DMS 273 (cell line): ENCODE results near the gene FIBP.

Experiments used
- DNase-seq: peaks from one replicate; lab custom pipeline; 2025; ENCODE audit not compliant: unreplicated experiment; lab: John Stamatoyannopoulos, UW

FIBP gene

DNA sequence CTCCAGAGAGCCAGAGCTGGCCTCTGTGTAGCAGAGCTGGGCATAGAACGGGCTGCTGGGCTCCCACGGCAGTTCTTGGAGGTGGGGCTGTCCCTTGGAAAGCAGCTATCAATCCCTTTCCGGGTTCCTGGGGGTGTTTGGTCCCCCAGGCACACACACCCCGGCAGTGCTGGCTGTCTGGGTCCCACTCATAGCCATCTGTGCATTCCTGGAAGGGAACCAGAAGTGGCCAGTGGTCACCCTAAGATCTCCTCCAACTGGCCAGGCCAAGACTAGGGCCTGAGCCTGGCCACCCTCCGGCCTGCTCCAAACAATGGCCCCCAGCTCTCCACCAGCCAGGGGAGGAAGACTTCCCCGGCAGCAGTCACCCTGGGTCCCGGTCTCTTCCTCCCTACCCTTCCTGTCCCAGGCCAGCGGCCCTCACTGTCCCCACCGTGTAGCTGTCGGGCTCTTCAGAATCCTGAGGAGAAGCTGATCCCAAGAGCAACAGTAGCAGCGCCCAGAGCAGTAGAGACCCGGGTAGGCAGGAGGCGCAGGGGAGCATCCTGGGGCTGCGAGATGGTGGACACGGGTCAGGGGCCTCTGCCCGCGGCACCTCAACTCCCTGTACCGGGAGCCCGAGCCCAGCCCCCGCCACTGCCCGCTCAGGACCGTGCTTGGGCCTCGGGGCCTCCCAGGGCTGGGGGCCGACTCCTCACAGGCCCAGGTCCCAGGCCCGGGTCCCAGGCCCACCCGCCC lies 16.3 kb downstream of the FIBP start:
- no peak for DNase-seq

DNA sequence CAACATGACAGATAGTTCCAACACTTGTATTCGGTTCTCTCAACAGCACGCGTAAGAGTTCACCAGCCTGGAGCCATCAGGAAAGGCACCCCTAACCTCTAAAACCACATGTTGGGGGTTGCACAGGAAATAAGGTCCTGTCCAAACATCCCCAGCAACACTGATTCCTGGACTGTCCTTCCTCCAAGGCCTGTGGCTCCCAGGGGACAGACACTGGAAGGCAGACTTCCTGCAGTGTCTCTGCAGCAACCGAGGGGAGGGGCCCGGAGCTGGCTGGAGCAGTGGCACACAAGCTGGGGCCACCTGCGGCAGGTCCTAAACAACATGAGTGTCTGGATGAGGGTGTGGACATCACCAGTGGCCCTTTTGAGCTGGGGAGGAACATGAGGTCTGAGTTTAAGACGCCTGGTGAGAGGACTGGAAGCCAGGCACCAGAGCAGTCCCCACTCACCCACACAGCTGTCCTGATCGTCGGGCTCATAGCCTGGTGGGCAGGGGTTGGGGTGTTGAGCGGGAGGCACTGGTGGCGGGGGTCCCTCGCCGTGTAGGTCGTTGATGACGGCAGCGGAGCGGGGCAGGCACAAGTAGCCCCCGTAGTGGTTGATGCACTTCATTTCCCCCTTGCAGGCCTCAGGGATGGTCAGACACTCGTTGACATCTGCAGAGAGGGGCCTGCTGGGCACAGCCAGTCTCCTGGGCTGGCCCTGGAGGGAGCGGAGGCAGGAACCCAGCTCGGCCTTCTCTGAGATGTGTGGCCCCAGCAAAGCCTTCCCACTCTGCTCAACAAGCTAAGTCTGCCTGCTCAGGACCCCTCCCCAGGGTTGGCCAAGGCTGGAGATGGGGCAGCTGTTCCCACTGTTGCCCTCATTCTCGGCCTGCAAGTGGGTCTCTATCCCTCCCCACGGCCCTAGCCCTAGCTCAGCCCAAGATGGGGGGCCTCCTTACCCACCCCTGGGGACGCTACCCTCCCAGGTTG lies 17.3 kb downstream of the FIBP start:
- no peak for DNase-seq

DNA sequence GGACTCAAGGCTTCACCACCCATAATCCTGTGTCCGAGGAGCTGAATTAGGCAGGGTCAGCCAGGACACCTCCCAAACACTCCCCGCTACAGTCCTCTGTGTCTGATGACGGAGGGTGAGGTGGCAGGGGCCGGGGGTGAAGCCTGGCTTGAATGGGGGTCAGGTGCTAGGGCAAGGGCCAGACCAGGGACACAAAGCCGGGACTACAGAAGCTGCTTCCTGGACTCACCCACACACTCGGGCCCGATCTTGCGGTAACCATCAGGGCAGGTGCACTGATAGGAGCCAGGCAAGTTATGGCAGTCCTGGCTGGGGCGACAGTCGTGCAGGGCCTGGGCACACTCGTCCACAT lies 18.0 kb downstream of the FIBP start:
- DNase-seq = no peak

DNA sequence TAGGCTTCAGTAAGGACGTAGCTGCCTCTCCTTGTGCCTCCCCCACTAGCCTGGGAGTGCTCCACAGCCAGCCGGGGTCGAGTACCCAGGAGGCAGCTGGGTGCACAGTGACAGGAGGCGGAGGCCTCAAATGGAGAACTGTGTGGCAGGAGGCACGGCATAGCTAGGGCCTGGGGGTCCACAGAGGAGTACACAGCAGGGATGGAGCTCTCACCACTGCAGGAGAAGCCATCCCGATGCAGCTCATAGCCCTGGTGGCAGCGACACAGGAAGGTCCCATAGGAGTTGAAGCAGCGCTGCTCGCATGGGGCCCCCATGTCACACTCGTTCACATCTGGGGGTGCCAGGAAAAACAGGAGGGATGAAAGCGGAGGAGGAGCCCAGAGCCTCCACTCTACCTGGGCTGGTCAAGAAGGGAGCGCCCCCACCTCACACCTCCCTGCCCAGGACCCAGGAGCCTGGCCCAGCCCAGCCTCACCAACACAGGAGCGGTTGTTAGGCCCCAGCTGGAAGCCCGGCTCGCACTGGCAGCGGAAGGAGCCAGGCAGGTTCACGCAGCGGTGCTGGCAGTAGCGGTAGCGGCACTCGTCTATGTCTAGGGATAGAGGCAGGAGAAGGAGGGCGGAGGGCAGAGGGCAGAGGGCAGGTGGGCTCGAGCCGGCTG lies 18.5 kb downstream of the FIBP start:
- no peak for DNase-seq

DNA sequence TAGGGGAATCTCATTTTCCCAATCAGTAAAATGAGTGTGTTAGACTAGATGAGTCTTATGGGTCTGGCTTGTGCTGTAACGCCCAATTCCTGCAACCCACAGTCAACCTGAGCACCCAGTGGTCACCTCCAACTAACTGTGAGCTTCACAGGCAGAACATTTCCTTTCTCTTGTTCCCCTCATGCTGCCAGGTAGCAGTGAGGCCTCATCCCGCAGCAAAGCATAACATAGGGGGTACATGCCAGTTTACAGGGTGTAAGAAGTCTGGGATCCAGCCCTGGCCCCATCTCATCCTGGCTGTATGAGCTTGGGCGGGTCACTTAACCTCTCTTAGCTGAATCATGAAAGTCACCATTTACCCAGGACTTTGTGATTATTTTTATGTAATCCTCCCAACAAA lies 19.4 kb downstream of the FIBP start:
- no peak for DNase-seq

DNA sequence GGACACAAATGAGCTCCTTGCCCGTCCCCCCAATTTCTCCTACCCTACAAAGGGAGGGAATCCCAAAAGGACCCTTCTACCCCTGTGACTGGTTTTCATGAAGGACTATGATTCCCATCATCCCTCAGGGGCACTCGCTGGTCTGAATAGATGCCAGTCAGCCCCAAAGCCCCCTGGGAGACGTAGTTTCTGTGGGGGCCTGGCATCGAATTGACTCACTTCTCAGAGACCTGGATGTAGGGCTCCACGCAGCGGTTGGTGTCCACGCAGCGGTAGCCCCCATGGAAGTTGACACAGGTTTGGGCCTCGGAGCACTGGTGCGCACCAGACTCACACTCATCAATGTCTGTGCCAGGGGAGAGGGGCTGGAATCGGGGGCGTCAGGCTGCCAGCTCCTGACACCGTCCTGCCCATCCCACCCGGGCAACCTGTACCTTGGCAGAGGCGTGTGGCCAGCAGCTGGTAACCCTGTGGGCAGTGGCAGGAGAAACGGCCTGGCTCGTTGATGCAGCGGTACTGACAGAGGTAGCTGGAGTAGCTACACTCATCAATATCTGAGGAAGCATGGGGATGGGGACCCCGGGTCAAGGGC lies 20.1 kb downstream of the FIBP start:
- peak; percentile 60 for DNase-seq

DNA sequence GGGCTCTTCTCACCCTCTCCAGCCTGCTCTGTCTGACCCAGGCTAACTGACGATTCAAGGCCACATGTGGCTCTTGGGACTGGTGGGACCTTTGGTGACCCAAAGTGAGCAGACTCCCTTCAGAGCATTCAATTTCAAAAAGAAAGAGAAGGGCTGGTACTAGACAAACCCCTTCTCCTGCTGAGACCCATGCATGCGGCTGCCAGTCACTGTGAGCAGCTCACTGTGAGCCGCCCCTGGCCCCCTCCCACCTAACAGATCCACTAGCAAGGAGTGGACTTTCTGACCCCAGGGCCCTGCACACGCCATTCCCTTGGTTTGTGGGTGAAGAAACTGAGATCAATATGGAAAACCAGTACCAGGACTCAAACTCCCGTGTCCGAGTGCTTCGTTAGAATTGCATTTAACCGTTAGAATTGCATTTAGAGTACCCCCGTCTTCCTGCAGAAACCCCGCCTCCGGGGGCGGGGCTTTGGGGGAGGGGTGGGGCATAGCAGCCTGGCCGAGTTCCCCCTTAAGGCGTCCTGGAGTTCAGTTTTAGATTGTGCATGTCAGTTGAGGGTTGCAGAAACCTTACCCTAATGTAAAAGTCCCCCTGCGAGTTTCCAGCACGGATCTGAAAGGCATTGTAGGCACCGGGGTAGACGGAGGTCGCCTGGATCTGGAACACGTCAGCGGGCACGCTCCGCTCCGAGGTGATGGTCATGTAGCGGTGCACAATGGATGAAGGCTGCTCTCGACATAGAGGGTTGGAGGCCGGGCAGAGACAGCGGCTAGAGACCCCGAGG lies 20.8 kb downstream of the FIBP start:
- no peak for DNase-seq

DNA sequence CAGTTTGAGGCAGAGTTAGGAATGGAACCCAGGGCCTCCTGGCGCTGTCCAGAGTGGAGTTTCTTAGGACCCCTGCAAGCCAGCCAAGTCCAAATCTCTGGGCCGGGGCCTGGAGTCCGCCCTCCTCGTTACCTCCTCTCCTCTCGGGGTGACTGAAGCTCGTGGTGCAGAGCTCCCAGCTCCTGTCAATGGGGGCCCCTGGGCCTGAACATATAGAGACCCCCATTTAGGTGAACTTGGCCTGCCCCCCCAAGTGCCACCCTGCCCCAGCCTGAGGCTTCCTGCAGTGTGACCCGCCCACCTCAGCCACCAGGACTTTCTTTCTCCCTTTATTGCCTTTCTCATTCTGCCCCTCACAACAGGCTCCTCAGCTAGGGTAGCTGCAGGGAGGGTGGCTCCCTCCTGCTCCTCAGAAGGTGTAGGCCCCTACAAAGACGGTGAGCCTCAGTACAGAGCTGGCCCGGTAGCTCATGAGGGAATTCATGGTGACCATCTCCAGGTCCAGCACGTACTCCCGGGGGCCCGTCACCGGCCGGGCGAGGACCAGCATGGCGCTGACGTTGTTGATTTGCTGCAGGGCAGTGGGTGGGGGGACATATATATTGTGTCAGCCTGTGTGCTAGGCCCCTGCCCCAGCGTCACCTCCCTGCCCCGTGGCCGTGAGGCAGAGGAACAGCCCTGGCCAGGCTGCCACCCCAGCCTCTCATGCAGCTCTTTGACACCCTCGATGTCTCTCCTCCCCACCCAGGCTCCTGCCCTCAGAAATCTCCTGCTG lies 21.6 kb downstream of the FIBP start:
- DNase-seq = no peak

DNA sequence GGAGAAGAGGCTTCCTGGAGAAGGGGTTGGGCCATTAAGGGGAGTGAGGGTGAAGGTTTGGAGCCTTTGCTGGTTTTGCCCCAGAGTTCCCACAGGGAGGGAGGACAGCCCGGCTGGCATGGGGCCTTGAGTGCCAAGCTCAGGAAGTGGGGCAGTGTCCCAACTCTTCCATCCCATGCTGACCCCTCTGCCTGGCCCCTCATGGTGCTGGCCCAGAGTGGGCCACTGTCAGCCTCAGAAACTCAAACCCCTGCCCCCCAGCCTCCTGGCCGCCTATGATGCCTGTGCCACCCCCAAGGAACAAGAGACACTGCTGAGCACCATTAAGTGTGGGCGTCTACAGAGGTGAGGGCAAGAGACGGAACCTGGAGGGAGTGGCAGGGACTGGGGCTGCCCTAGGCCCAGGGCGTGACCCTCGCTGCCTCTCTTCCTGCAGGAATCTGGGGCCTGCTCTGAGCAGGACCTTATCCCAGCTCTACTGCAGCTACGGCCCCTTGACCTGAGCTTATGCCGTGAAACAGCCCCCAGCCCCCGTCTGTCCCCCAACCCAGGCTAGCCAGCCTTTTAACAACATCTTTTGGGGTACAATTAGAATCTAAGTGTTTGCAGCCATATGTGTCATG lies 22.6 kb downstream of the FIBP start:
- no peak for DNase-seq

DNA sequence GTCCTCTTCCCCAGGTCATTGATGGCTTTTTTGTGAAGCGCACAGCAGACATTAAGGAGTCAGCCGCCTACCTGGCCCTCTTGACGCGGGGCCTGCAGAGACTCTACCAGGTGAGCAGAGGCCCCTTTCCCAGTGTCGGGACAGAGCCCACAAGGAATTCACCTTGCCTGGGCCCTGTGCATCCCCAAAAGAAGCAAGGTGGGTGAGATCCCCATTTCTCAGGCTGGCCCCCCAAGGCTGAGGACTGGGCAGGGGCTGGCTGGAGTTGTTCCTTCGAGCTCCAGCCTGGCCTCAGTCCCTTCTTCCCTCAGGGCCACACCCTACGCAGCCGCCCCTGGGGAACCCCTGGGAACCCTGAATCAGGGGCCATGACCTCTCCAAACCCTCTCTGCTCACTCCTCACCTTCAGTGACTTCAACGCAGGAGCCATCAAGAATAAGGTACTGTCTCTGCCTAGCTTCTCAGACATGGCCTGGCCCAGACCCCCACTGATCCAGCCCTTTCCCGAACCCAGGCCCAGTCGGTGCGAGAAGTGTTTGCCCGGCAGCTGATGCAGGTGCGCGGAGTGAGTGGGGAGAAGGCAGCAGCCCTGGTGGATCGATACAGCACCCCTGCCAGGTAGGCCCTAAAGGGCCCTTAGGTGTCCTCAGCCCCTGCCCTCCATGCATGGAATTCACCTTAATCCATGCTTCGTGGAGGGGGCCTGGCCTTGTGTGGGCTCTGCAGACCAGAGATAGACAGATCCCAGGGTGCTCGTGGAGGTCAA lies 23.4 kb downstream of the FIBP start:
- DNase-seq = no peak

DNA sequence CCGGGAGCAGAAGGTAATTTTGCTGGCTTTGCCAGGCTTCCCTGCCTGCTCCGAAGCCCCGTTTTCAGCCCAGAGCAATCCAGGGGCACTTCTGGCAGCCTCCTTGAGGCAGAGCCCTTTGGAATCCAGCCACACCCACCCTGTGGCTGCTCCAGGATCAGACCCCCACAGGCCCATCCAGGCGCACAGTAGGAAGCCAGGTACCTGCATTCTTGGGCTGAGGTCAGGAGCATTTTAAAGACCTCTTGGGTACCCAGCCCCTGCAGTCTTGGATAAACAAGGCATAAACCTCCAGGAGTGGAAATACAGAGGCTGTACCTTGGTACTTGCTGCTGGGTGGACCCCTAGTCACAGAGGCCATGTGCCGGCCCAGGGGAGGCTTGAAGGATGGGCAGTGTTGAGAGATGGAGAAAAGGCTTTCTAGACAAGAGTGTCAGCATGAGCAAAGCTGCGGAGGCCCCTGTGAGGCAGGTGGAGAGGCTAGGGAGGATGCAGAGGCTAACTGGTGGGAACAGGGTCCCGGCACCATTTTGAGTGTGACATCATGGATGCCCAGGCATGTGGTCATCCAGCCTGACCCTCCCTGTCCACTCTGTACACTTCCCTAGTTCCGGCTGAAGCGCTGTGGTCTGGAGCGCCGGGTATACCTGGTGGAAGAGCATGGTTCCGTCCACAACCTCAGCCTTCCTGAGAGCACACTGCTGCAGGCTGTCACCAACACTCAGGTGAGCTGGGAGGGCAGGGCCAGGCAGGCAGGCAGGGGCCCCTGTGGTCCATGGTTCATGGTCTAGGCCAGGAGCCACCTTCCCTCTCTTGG lies 24.2 kb downstream of the FIBP start:
- DNase-seq = no peak

DNA sequence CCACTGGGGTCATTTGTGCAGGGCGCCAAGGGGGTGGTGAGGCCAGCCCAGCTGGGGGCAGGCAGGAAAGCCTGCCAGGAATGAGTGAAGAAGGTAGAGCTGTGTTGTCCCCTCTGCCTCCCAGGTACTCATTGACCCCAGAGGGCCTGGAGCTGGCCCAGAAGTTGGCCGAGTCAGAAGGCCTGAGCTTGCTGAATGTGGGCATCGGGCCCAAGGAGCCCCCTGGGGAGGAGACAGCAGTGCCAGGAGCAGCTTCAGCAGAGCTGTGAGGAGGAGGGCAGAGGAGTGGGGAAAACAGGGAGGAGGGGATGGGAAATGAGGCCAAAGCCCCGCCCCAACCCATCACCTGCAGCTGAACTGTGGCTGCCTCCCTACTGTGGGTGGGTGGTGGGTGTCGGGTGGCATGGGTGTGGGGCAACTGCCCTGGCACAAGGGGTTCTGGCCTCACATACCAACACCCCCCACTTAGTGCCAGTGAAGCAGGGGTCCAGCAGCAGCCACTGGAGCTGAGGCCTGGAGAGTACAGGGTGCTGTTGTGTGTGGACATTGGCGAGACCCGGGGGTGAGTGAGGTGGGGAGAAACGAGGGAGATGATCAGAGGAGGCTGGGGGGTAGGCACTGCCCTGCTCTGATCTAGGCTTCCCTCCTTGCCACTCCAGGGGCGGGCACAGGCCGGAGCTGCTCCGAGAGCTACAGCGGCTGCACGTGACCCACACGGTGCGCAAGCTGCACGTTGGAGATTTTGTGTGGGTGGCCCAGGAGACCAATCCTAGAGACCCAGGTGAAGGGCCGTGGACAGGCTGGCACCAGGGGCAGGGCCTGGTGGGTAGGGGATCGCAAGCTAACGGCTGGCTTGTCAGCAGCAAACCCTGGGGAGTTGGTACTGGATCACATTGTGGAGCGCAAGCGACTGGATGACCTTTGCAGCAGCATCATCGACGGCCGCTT lies 25.1 kb downstream of the FIBP start:
- DNase-seq = no peak

DNA sequence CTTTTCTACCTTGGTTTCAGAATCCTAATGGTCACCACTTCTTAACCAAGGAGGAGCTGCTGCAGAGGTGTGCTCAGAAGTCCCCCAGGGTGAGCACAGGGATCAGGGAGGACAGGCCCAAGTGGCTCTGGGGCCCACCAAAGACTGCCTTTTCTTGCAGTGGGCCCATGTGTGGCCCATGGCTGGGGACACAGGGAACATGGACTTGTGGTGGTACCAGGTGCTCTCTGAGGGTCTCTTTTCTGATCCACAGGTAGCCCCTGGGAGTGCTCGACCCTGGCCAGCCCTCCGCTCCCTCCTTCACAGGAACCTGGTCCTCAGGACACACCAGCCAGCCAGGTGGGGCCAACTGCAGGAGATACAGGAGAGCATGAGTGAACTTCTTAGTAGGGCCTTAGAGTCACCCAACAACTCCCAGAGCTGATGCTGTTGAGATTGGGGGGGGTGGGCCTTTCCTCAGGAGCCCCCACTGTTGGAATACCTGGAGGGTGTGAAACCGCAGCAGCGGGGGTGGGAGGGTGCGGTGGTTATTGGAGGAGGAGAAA lies 26.0 kb downstream of the FIBP start:
- no peak for DNase-seq

DNA sequence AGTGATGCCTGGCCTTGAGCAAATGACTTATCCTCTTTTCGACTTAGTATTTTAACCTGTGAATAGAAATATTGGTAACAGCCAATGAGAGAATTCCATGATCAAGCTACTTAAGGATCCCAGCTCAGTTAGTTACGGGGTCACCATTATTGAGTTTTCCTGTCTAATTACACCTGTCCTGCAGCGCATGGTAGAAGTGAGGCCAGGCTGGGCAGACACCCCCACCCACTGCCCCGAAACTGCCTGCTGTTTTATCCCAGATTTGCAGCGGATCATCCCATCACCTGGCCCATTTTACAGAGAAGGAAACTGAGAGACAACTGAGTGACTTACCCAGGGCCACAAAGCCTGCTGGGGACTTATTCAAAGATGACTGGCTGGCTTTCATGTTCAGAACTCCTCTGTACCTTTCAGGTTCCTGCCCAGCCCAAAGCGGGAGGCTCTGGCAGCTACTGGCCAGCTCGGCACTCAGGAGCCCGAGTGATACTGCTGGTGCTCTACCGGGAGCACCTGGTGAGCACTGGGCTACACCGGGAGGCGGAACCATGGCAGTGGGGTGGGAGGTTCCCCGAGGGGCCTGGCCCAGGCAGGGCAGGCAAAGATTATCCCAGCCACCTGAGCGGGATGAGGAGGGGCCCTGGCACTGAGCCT lies 26.6 kb downstream of the FIBP start:
- DNase-seq = no peak

DNA sequence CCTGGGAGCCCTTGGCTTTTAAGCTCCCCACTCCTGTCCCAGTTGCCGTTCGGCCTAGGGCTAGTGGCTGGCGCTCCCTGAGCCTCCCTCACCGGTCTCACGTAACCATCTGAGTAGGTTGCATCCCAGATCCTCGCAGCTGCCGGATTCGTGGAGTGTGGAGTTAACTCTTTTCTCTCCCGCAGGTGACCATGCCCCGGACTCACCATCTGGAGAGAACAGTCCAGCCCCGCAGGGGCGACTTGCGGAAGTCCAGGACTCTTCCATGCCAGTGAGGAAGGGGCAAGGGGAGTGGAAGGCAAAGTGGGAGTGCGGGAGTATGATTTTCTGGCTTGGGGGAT lies 27.1 kb downstream of the FIBP start:
- peak; percentile 56 for DNase-seq
